22Rv1 (cell line): ENCODE results near the gene DDX17.

ENCODE experiments used
- CTCF ChIP-seq: fragments of 450-650 bp; IDR thresholded peaks from 2 replicates; pipeline ENCODE4 v1.5.1; 2017; ENCODE audit warnings: mild to moderate bottlenecking
- ZFX ChIP-seq: fragments of 450-650 bp; IDR thresholded peaks from 2 replicates; pipeline ENCODE4 v1.6.1; 2017; ENCODE audit warnings: antibody characterized with exemption, borderline replicate concordance

- TF ChIP-seq CTCF (no peak), ZFX (no peak)
These were observed 15.6 kb downstream of the DDX17 start for GRCh38 chr22:38490475-38490874.
